H1 (cell line): ENCODE results near the gene RTN4IP1.

ENCODE experiments used
- POLR2AphosphoS5 ChIP-seq: IDR thresholded peaks from 2 replicates; pipeline ENCODE4 v1.6.1; 2011; ENCODE audit warnings: low read depth, low read length
- SUZ12 ChIP-seq: fragments of 200-600 bp; sonication (generic); IDR thresholded peaks from 2 replicates; pipeline ENCODE4 v1.6.1; 2012; ENCODE audit warnings: mild to moderate bottlenecking, inconsistent platforms, low read length, moderate library complexity, mixed read lengths

GRCh38 chr6:106549521-106549920 lies 79.8 kb downstream of the RTN4IP1 start:
- TF ChIP-seq SUZ12 (no peak), POLR2AphosphoS5 (no peak)
